HG02943 (cell line): ENCODE data around the gene BRAF.
"Not testable (repeated sequence)": the region's sequence is repeated elsewhere in the genome, so short reads cannot be mapped to it uniquely, and the experiment has no call there.

Experiments
- ATAC-seq: cut with Tn5 transposase; IDR thresholded peaks from one replicate; pipeline ENCODE4 v1.9.1; 2021; ENCODE audit warnings: mild to moderate bottlenecking, low read depth, moderate library complexity; ENCODE audit not compliant: unreplicated experiment

BRAF gene

DNA sequence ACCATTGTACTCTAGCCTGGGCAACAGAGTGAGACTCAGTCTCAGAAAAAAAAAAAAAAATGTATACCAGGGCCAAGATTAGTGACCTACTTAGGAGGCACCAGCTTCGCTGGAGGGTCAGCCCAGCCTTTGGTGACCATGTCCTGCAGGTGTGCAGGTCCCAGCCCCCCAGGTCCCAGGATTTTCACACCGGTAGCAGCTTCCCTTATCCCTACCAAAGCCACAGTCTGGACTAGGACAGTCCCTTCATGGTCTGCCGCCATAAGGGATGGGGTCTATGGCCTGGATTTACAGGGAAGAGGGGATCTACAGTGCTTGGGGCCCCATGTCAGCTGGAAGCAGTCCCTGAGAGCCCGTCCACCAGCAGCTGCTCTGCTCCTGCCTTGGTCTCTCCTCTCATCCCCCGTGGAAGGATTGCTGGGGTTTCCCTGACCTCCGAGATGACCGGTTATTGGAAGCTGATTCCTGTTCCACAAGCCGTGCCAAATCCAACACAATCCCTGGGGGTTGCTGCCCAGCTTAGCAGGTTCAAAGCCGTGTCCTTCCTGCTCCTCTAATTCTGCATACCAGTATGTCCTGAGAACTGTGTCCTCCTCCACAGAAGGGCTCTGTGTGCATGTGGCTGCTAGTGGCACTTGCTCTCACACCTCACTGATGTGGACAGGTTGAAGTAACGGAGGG lies 239.2 kb downstream of the BRAF start:
- ATAC-seq, result no peak

DNA sequence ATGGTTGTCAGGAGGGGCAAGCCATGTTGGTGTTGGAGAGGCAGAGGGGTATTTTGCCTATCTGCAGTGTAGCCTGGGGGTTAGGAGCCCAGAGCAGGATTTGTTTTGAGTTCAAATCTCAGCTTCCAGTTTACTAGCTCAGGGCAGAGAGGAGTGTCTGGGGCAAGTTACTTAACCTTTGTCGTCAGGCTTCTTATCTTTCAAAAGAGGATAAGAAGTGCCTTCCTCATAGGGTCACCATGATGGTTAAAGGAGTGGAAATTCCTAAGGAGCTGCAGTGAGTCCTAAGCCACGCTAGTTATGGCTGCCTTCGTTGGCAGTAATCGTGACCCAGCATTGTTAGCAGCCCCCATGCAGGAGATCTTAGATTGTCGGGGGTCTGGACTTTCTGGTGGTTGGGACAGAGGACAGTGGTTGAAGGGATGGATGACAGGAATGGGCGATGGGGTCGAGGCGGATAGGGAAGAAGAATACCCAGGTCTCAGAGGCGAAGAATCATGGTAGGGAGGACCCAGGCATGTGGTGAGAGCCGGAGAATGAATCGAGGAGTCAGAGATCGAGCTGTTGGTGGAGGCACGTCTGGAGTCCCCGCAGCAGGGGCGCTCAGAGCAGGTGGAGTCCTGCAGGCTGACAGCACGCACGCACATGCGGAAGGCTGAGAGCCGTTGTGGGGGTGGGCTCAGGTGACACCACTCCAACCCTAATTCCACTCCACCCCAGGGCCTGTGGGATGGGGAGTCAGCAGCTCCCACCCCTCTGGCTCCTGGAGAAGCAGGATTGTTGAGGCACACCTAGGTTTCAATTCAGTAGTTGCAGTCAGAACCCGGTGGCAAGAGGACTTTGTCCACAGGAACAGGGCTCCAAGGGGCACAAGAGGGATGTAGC lies 240.4 kb downstream of the BRAF start:
- no peak for ATAC-seq

DNA sequence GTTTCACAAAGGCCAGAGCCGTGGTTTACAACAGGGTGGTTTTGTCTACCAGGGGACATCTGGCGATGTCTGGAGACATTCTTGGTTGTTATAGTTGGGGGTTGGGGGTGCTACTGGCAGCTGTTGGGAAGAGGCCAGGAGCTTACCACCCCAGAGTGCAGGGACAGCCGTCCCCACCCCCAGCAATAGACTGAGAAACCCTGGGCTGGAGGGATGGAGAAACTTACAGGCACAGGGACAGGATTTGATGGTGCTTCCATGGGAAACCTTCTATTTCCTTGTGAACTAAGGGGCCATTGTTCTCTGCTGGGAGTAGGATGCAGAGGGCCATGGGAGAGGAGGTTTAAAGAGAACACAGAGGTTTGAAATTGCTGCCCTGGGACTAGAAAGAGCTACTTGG lies 241.1 kb downstream of the BRAF start:
- ATAC-seq, result no peak

GRCh38 chr7:140681766-140682165 lies 243.0 kb downstream of the BRAF start:
- no peak for ATAC-seq

DNA sequence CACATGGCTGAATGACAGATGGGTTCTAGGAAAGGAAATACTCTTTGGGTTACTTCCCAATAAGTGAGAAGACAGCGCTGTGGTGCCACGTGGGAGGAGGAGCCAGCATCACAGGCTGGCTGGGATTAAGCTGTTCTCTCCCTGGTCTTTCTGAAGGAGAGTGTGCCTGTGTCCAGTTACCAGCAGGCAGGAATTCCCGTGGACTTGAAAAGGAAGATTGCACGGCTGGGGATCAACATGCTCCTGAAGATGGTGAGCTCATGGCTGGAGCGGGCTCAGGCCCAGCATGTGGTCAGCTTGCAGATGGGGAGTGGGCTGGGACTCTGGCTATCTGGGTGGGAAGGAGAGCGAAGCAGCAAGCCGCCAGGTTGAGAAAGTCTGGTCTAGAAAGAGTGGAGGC lies 243.8 kb downstream of the BRAF start:
- ATAC-seq, result no peak

DNA sequence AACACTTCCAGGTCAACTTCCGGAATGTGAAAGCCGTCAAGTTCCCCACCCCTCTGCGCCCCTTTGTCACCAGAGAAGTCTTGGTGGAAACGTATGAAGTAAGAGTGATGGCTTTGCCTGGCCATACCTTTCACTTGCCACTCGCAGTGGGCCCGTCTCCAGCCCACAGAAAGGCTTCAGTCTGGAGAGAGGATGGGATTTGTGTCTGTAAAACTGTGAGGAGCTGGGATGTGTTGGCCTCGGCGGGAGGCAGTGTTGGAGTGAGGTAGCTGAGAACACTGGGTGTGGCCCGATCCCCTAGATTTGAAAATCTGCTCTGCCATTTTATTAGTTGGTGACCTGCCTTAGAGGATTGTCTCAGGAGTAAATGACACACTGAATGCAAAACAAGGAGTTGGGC lies 245.5 kb downstream of the BRAF start:
- no peak for ATAC-seq

DNA sequence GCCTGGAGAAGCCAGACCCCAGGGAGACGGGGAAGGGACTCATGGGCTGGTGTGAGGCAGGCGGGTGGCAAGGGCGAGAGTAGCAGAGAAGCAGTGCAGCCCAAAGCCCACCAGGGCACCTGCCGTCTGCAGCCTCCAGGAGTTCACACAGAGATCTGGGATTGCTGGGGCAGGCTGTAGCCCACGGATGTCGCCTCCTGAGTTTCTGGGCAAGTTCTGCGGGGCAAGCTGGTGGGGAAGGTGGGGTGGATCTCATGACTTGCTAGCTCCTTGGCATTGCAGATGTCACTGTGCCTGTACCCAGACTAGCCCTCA lies 246.0 kb downstream of the BRAF start:
- ATAC-seq, result no peak

- ATAC-seq, result no peak
Measured at GRCh38 chr7:140678081-140678815, 246.5 kb downstream of the BRAF start.

DNA sequence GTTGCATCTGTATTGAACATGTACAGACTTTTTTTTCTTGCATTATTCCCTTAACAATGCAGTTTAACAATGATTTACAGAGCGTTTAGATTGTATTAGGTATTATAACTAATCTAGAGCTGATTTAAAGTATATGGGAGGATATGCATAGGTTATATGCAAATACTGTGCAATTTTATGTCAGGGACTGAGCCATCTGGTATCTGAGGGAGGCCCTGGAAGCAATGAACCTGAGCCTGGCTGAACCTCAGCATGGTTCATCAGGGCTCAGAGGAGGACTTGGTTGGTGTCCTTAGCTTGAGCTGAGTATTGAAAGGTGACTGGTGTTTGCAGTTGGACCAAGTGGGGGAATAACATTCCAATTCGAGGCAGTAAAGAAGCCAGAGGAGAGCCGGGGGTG lies 247.2 kb downstream of the BRAF start:
- no peak for ATAC-seq

- not testable (repeated sequence) for ATAC-seq
Measured at GRCh38 chr7:140676956-140677355, 247.8 kb downstream of the BRAF start.

GRCh38 chr7:140676306-140676705 lies 248.4 kb downstream of the BRAF start:
- ATAC-seq, result peak; percentile 48

- no peak for ATAC-seq
Measured at GRCh38 chr7:140675726-140676125, 249.0 kb downstream of the BRAF start.

GRCh38 chr7:140674899-140675701 lies 249.6 kb downstream of the BRAF start:
- no peak for ATAC-seq

DNA sequence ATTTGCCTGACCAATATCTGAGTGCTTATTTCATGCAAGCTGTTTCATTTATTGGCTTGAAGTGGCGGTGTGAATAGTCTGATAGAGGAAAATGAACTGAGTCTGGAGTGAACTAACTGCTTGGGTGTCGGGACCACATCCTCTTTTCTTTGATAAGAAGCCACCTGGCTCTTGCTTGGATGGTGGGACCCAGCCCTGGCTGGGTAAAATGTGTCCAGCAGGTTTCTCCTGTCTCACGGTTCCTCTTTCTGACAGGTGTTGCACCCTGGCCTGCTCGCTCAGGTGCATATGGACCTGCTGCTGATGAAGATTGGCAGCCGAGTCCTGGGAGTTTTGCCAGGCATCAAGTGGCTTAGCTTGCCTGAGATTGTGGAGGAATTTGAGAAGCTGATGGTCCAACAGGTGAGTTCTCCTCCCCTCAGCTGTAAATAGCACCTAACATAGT lies 250.4 kb downstream of the BRAF start:
- no peak for ATAC-seq

- ATAC-seq, result no peak
Measured at GRCh38 chr7:140673774-140674155, 251.0 kb downstream of the BRAF start.

GRCh38 chr7:140673063-140673773 lies 251.5 kb downstream of the BRAF start:
- ATAC-seq, result peak; percentile 33

DNA sequence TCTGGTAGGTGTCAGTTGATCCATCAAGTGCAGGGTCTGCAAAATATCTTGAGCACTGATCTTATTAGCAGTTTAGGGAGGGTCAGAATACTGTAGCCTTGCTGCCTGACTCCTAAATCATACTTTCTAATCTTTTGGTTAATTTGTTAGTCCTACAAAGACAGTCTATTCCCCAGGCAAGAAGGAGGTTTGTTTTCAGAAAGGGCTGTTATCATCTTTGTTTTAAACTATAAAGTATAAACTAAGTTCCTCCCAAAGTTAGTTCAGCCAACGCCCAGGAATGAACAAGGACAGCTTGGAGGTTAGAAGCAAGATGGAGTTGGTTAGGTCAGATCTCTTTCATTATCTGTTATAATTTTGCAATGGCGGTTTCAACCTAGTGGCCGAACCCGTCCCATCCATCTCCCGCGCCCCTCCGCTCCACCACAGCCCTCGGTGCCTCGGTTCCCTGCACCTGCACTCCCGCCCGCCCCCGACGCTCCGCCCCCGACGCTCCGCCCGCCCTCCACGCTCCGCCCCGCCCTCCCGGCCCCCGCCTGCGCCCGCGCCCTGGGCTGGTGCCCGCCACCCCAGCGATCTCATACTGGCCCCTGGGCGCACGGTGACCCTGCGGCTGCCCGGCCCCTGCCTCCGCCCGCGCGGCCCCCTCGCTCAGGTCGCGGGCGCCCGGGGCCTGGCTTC lies 252.2 kb downstream of the BRAF start, which contains the start of gene ADCK2:
TSS of gene ADCK2 (plus strand) at position 564 of the 681 bp plus-strand sequence. CDS start 386 bp downstream, outside the sequence.
- ATAC-seq, result peak; percentile 42

- no peak for ATAC-seq
Measured at GRCh38 chr7:140671966-140672365, 252.8 kb downstream of the BRAF start.

GRCh38 chr7:140670343-140670935 lies 254.3 kb downstream of the BRAF start:
- ATAC-seq, result no peak
